Measurements from ENCODE around the gene FLRT1. TPM values are rescaled to one million over a fixed set of nuclear protein-coding genes. Genes with fewer than 3 reads are reported as not detected.

FLRT1 gene
- total RNA-seq, 2 experiments from 2014 or later, result 0.36 to 0.50 TPM

DNA sequence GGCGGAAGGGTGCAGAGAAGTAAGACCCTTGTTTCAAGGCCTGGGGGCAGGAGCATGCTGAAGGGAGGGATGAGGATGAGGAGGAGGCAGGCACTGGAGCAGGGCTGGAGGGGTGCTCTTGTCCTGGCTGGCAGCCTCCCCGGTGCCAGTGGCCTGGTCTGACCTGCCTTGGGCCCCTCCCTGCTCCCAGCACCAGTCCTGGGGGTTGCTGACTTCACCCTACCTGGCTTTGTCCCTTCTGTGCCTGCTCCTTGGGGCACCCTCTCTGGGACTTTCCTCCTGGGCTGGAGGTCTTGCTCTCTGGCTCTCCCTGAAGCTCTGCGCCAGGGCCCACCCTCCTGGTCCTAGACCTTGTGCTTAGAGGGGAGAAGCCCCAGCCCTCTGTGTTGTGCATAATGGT is 4.7 kb upstream of the FLRT1 start:
- no peak for DNase-seq
- CTCF ChIA-PET, result no interaction called here
- H3K9me3 Mint-ChIP-seq, result no peaks in the 10 kb centered on the region
- H3K36me3 Mint-ChIP-seq, result no peaks in the 10 kb centered on the region
- H3K27ac Mint-ChIP-seq, result no peak overlapping the region
- peaks cover 34% of the 10 kb centered on the region for H3K27me3 Mint-ChIP-seq
- H3K4me3 Mint-ChIP-seq, result no peak overlapping the region
- POLR2A ChIA-PET, result no interaction called here
- H3K4me1 Mint-ChIP-seq (ENCODE audit: low read depth), result peaks cover 6% of the 10 kb centered on the region
- intact Hi-C loops (cut with micrococcal nuclease), result no loop called here

DNA sequence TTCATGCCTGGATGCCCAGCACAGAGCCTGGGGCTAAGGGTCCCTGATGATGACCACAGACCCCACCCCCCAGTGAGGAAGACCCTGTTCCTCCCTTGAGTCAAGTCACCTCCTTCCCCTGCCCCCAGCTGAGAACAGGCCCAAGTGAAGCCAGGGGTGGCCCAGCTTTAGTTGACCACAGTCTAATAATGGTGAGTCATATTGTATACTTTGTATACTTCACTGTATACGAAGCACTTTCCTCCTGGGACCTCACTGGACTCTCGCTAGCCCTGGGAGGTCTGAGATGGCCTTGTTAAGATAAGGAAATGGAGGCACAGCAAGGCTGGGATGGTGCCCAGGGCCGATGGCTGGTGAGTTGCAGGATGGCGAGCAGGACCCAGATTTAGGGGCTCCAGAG is 3.7 kb upstream of the FLRT1 start:
- Mint-ChIP-seq H3K27me3 (peaks cover 33% of the 10 kb centered on the region), H3K9me3 (no peaks in the 10 kb centered on the region), H3K4me3 (no peak overlapping the region), H3K36me3 (no peaks in the 10 kb centered on the region), H3K4me1 (ENCODE audit: low read depth) (peaks cover 6% of the 10 kb centered on the region), H3K27ac (no peak overlapping the region)
- no peak for DNase-seq
- CTCF ChIA-PET, result no interaction called here
- POLR2A ChIA-PET, result no interaction called here
- intact Hi-C loops (cut with micrococcal nuclease), result no loop called here

DNA sequence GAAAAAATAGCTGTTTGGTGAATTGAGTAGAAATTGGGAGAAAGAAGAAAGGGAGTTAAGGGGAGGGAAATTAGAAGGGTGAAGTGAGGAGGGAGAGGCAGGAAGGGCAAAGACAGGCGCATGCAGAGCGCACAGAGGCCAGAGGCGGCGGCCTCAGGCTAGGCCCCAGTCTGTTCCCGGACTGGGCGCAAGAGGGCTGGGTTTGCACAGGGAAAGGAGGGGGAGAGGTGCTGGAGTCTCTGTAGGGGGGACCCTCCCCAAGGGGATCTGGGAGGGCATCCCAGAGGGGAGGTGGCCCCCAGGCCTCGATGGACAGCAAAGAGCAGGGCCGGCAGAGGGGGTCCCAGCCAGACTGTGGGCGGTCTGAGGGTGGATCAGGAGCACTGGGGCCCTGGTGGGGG is 1.3 kb upstream of the FLRT1 start:
- POLR2A ChIA-PET, result no interaction called here
- no peak overlapping the region for H3K4me3 Mint-ChIP-seq
- H3K4me1 Mint-ChIP-seq (ENCODE audit: low read depth), result peaks cover 6% of the 10 kb centered on the region

DNA sequence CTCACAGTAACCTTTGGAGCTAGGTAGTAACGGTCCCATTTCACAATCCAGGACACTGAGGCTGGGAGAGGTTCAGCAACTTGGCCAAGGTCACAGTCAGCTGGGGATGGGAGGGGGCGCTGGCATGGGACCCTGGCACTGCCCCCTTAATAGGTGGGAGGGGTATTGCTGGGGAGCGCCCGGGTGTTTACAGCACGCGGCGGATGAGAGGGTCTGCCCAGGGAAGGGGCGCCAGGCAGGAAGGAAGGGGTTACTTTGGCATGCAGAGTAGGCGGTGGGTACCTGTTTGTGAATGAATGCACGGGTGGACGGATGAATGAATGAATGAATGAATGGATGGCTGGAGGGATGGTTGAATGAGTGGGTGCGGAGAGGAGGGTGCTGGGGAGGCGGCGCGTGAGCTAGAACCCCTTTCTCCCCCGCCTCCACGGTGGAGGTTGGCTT is 628 bp upstream of the FLRT1 start:
- Mint-ChIP-seq H3K36me3 (no peaks in the 10 kb centered on the region), H3K27ac (no peak overlapping the region), H3K4me3 (no peak overlapping the region), H3K27me3 (peaks cover 38% of the 10 kb centered on the region), H3K4me1 (ENCODE audit: low read depth) (peaks cover 6% of the 10 kb centered on the region), H3K9me3 (no peaks in the 10 kb centered on the region)
- POLR2A ChIA-PET, result no interaction called here
- no peak for DNase-seq
- intact Hi-C loops (cut with micrococcal nuclease), result no loop called here
- CTCF ChIA-PET, result no interaction called here

More for the DNA sequence above, 1.3 kb upstream of the FLRT1 start:
- H3K27ac Mint-ChIP-seq, result no peak overlapping the region
- intact Hi-C loops (cut with micrococcal nuclease), result no loop called here
- DNase-seq, result no peak
- CTCF ChIA-PET, result interaction anchor here (1.0 kb wide), 1 partner anchor 197 kb away, joined by 3 read pairs; no protein-coding TSS in a partner anchor
- H3K9me3 Mint-ChIP-seq, result no peaks in the 10 kb centered on the region
- peaks cover 40% of the 10 kb centered on the region for H3K27me3 Mint-ChIP-seq
- H3K36me3 Mint-ChIP-seq, result no peaks in the 10 kb centered on the region

DNA sequence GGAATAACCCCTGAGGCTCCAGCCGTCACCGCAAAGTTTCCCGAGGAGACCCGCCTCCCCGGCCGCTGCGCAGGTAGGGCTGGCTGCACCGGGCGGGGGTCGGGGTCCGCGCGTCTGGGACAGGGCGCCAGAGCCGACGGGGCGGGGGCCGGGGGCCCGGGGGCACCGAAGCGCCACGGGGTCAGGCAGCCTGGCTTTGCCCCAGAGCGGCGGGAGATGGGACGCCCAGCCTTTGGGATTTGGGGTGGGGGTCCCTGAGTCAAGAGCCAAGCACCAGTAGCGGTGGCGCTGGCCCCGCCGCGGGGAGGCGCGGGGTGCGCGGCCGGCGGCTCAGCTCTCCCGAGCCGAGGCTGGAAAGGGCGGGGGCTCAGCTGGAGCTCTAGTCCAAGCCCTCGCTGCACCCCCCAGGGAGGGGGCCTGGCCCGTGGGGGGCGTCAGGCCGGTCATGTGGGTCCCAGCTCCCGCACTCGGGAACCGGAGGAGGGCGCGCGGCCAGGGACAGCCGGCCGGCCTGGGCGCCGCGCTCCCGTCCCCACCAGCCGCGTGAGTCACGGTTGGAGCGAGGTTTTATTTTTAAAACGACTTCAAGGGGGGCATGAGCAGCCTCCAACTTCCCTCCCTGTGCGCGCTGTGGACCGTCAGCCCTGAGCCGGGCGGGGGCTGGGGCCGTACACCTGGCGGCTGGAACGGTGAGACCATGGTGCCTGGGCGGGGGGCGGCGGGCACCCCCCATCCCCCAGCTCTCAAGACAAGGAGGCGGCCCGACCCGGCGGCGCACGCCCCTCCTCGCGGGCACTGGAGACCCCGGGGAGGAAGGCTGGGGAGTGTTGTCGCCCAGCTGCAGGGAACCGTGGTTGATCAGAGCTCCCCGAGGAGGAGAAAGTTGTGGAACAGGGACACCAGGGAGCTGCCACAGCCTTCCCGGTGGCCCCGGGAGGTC is 626 bp downstream of the FLRT1 start:
- Mint-ChIP-seq H3K4me1 (ENCODE audit: low read depth) (peaks cover 6% of the 10 kb centered on the region), H3K36me3 (no peaks in the 10 kb centered on the region), H3K27ac (no peak overlapping the region), H3K27me3 (peaks cover 38% of the 10 kb centered on the region), H3K9me3 (no peaks in the 10 kb centered on the region), H3K4me3 (no peak overlapping the region)
- DNase-seq, result no peak
- intact Hi-C loops (cut with micrococcal nuclease), result no loop called here
- ChIA-PET CTCF (interaction anchor here (2.6 kb wide), 1 partner anchor 35 kb away, joined by 11 read pairs; no protein-coding TSS in a partner anchor), POLR2A (no interaction called here)

DNA sequence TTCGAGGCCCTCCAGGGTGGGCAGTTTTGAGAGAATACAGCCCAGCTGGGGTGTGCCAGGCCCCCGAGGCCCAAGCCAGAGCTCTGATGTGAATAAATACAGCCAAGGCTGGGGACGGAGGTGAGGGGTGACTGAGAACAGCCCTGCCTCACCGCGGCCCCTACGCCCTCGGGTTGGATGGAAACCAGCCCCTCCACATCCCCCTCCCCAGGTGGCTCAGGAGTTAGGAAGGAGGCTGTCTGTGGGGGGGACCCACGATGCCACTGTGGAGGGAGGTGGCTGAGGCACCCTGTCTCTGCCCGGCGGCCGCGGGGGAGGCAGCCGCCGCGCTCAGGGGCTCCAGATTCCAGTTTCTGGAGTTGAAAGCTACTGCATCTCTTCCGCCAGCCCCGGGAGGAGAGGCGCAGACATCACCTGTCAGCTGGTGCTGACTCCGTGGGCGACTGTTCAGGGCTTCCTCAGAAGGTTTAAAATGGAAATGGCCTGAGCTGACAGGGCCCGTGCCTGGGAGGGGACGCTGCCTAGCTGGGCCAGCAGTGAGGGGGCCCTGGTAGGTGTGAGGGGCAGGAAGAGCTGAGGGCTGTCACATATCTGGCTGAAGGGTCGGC is 1.4 kb downstream of the FLRT1 start:
- ChIA-PET POLR2A (no interaction called here), CTCF (interaction anchor here (2.6 kb wide), 1 partner anchor 36 kb away, joined by 11 read pairs; no protein-coding TSS in a partner anchor)
- Mint-ChIP-seq H3K27ac (no peak overlapping the region), H3K4me3 (no peak overlapping the region), H3K27me3 (peaks cover 38% of the 10 kb centered on the region), H3K4me1 (ENCODE audit: low read depth) (peaks cover 6% of the 10 kb centered on the region), H3K36me3 (no peaks in the 10 kb centered on the region), H3K9me3 (no peaks in the 10 kb centered on the region)
- no peak for DNase-seq
- intact Hi-C loops (cut with micrococcal nuclease), result no loop called here

DNA sequence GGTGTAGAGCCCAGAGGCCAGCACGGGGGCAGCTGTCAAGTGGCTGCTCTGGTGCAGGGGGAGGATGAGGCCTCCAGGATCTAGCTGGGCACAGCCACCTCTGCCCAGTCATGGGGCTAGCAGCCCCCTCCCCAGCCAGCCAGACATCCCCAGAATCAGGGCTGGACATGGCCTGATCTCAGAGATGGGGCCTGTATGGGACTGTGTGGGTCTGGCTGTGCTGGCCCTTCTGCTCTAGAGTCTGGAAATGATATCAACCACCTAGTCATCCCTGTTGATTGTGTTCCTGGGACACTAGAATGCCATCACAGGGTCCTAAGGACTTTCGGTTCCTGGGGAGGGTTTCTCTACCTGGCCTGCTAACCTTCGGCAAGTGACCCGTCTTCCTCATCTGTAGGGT is 2.8 kb downstream of the FLRT1 start:
- POLR2A ChIA-PET, result no interaction called here
- H3K27me3 Mint-ChIP-seq, result peaks cover 31% of the 10 kb centered on the region
- CTCF ChIA-PET, result interaction anchor here (2.6 kb wide), 1 partner anchor 37 kb away, joined by 11 read pairs; no protein-coding TSS in a partner anchor

DNA sequence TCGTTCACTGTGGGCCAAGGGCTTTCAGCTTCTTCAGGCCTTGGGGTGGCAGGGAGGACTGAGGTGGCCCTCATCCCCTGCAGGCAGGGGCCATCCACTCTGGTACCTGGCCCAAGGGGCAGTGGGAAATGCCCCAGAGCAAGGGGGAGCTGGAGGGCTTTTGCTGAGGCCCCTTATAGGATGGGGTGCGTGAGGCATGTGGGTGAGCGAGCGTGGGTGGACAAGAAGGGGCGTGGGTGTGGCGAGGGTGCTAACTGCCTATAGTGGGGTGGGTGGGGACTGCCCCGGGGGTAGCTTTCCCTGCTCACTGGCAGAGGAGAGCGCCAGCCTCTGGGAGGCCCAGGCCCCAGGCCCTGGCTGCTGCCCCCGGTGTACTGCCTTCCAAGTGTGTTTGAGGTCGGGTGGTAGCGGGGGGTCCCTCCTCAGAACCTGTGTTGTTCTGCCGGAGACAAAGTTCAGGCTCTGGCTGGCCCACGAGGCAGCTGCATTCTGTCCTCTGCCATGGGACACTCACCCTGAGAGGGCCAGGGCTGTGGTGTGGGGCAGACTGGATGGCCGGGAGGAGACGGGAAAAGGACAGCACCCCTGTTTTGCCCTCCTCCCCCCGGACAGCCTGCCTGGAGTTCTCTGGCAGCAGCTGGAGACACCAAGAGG is 3.4 kb downstream of the FLRT1 start:
- intact Hi-C loops (cut with micrococcal nuclease), result no loop called here
- H3K27ac Mint-ChIP-seq, result no peak overlapping the region
- H3K27me3 Mint-ChIP-seq, result peaks cover 26% of the 10 kb centered on the region
- no peak overlapping the region for H3K4me3 Mint-ChIP-seq
- no peaks in the 10 kb centered on the region for H3K9me3 Mint-ChIP-seq
- no peak for DNase-seq
- peaks cover 6% of the 10 kb centered on the region for H3K4me1 Mint-ChIP-seq (ENCODE audit: low read depth)
- ChIA-PET POLR2A (no interaction called here), CTCF (interaction anchor here (0.6 to 2.6 kb wide), 3 partner anchors 38 to 634 kb away, joined by 5 to 11 read pairs (median 6); no protein-coding TSS in a partner anchor)
- no peaks in the 10 kb centered on the region for H3K36me3 Mint-ChIP-seq

More for the DNA sequence above, 2.8 kb downstream of the FLRT1 start:
- peaks cover 6% of the 10 kb centered on the region for H3K4me1 Mint-ChIP-seq (ENCODE audit: low read depth)
- H3K36me3 Mint-ChIP-seq, result no peaks in the 10 kb centered on the region
- DNase-seq, result no peak
- intact Hi-C loops (cut with micrococcal nuclease), result no loop called here
- no peaks in the 10 kb centered on the region for H3K9me3 Mint-ChIP-seq
- H3K4me3 Mint-ChIP-seq, result no peak overlapping the region
- no peak overlapping the region for H3K27ac Mint-ChIP-seq

DNA sequence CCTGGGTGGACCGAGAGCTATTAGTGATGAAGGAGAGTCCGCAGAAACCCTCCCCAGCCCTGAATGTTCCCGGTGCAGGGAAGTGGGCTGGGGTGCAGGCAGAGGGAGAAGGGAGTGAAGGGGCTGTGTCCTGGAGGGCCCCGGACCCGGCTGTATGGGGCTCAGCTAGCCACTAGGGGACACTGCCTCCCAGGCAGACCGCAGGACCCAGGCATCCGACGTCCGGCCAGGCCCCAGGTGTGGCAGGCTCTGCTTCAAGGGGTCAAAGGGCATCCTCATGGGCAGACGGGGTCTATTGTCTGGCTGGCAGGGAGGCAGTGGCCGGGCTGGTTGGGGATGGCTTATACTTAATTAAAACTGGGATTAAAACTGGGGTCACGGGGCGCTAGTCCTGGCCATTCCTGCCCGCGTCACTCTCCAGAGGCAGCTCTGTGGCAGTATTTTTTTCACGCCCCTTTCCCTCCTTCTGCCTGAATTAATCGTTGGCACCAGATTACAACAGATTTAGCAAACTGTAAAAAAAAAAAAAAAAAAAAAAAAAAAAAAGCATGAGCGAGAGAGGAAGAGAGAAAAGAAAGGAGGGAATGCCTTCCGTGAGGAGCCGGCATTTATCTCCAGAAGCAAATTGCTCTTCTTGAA is 5.1 kb downstream of the FLRT1 start:
- Mint-ChIP-seq H3K27me3 (peaks cover 15% of the 10 kb centered on the region), H3K36me3 (no peaks in the 10 kb centered on the region), H3K27ac (no peak overlapping the region), H3K4me1 (ENCODE audit: low read depth) (no peaks in the 10 kb centered on the region), H3K9me3 (no peaks in the 10 kb centered on the region), H3K4me3 (no peak overlapping the region)
- no peak for DNase-seq
- ChIA-PET POLR2A (no interaction called here), CTCF (interaction anchor here (1.6 to 1.9 kb wide), 2 partner anchors 40 to 109 kb away, joined by 5 to 6 read pairs; no protein-coding TSS in a partner anchor)
- intact Hi-C loops (cut with micrococcal nuclease), result no loop called here

DNA sequence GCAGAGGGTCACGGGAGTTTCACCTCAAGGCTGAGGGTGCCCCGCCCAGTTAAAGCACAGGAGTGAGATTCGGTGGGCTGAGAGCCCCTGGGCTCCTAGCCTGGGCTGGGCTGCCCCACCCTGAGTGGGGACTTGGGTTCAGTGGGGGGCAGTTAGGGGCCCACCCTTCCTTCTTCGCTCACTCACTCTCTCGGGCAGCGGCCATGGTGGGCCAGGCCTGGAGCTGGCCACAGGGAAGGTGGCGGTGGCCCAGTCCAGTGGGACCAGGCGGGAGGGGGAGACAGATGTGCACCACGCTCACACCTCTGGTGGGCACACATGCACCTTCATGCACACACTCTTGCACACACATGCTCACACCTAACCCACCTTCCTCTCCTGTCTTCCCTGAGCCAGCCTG is 6.1 kb downstream of the FLRT1 start:
- ChIA-PET POLR2A (no interaction called here), CTCF (interaction anchor here (1.6 kb wide), 1 partner anchor 108 kb away, joined by 5 read pairs; no protein-coding TSS in a partner anchor)
- no peak for DNase-seq
- no peak overlapping the region for H3K27ac Mint-ChIP-seq
- H3K9me3 Mint-ChIP-seq, result no peaks in the 10 kb centered on the region
- intact Hi-C loops (cut with micrococcal nuclease), result no loop called here
- no peaks in the 10 kb centered on the region for H3K36me3 Mint-ChIP-seq
- no peaks in the 10 kb centered on the region for H3K4me1 Mint-ChIP-seq (ENCODE audit: low read depth)
- peaks cover 15% of the 10 kb centered on the region for H3K27me3 Mint-ChIP-seq
- H3K4me3 Mint-ChIP-seq, result no peak overlapping the region

DNA sequence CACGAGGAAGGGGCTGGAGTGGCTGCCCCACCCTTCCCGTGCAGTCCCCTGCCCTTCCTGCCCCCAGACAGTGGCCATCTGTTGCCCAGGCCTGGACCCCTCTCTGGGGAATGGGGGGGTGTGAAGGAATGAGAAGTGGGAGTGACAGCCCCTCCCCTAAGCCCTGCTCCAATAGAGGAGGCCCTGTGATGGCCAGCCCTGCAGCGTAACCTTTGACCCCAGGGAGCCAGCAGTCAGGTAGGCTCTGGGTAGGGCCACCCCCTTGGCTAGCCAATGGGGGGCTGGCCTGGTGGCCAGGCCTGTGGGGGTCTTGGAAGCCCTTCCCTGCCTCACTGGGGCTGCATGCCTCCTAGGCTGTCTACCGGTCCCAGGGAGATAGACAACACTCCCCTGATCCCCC is 6.6 kb downstream of the FLRT1 start:
- Mint-ChIP-seq H3K27ac (no peak overlapping the region), H3K4me3 (no peak overlapping the region), H3K36me3 (no peaks in the 10 kb centered on the region), H3K4me1 (ENCODE audit: low read depth) (no peaks in the 10 kb centered on the region), H3K9me3 (no peaks in the 10 kb centered on the region), H3K27me3 (peaks cover 14% of the 10 kb centered on the region)
- intact Hi-C loops (cut with micrococcal nuclease), result no loop called here
- CTCF ChIA-PET, result no interaction called here
- POLR2A ChIA-PET, result no interaction called here
- no peak for DNase-seq

DNA sequence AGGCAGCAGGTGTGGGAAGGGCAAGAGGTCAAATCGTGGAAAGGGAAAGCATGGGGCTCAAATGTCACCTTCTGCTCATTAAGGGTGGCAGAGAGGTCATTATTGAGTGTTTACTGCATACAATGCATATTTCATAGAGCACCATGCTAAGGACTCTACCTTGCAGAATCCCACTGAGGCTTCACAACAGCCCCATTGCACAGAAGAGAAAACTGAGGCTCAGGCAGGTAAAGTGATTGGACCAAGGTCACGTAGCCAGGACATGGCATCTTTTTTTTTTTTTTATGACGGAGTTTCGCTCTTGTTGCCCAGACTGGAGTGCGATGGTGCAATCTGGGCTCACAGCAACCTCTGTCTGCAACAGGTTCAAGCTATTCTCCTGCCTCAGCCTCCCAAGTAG is 7.8 kb downstream of the FLRT1 start:
- Mint-ChIP-seq H3K27ac (no peak overlapping the region), H3K4me3 (no peak overlapping the region), H3K9me3 (no peaks in the 10 kb centered on the region), H3K27me3 (peaks cover 3% of the 10 kb centered on the region), H3K36me3 (no peaks in the 10 kb centered on the region), H3K4me1 (ENCODE audit: low read depth) (no peaks in the 10 kb centered on the region)
- intact Hi-C loops (cut with micrococcal nuclease), result no loop called here
- no peak for DNase-seq
- POLR2A ChIA-PET, result no interaction called here
- CTCF ChIA-PET, result no interaction called here

All from activated CD4-positive, alpha-beta memory T cell treated with anti-CD3 and anti-CD28 coated beads for 36 hours (primary cell).